ENCODE results near the gene SLCO2B1.

The SLCO2B1 gene

DNA sequence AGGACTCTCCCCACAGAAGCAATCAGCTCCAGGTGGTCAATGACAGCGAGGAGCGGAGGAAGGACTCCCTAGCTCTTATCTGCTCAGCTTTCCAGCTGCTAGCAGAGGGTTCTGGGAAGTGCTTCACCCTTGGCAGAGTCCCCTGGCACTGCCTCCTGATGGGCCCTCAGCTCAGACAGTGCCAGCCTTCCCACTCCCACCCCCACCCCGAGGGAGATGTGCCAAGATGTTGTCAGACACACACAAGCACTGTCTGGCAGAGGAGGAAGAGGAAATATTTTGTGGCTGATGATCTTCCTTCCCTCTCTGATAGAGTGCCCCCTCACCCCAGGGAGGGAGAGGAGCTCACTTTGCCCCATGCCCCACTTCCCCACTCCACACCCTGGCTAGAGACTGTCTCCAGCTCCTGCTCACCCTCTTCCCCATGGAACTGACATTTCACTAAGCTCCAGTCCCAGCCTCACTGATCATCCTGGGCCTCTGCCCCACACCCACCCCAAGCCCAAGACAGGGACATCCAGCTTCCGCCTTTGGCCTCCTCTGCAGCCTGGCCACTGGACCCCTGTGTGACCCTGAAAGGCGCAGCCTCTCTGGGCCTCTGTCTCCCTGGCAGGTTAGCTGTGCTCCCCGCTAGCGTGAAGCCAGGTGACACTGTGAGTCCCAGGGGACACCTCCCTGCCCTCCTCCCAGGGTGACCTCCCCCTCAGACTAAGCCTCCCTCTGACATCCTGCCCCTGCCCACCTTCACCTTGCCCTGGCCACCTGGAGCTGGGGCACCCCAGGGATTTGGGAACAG is 44.5 kb downstream of the SLCO2B1 start:
- DNase-seq = no peak

DNA sequence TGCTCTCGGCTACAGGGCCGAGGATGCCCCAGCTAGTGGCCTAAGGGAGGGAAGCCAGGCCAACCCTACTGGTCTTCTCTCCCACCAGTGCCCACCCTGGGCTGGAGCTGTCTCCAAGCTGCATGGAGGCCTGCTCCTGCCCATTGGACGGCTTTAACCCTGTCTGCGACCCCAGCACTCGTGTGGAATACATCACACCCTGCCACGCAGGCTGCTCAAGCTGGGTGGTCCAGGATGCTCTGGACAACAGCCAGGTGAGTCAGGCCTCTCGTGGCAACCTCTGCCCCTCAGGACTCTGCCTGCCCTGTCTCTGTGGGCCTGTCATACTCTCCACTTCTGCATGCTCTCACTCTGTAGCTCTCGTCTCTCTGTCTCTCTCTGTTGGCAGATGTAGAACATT is 45.5 kb downstream of the SLCO2B1 start:
- no peak for DNase-seq

DNA sequence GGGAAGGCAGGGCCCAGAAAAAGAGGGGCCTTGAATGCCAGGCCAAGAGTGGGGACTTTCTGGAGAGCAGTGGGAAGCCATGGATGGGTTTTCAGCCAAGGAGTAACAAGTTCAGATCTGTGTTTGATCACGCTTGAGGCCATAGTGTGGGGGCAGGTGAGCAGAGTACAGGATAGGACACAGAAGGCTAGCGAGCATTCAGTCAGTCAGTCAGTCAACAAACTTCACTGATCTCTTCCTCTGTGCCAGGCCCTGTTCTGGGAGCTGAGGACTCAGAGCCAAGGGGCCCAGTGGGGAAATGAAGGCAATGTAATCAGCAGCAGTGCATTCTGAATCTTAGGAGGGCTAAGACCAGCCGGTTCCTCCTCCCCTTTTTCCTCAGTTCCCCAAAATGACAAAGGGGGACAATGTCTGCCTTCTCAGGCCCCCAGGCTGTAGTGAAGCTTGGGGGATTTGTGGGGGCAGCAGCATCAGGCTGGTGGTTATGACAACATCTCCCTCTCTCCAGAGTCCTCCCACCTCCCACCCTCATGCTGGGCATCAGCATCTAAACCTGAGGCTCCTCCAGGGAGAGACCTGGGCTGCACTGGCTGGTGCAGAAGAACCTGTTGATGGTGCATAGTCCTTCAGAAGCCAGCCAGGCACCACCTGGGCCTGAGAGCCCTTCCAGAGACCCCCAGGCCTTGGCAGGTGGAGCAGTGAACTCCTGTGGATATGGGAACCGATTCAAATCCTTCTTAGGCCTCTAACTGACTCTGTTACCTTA is 46.8 kb downstream of the SLCO2B1 start:
- DNase-seq = no peak

GRCh38 chr11:75198278-75198973 is 47.5 kb downstream of the SLCO2B1 start:
- no peak for DNase-seq

DNA sequence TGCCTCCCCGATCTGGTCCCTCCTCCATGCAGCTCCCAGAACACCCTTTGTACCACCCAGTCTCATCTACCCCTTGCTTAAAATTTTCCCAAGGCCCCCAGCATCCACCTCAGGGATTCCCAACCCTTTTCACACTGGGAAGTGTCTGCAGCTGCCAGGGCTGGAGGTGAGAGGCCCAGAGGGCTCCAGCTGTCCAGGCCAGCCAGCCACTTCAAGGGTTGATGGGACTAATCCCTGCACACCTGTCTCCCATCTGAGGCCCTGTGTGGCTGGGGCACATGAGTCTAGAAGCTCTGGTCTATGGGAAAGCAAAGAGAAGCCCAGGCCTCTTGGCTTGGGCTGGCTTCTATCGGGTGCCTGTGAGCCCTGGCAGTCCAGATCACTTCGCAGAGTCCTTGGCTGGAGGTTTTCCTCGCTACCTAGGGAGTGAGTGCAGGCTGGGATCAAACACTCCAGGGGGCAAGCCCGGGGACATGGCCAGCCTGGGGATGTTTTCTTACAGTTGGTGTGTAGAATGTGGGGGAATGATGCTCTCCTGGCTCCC is 48.6 kb downstream of the SLCO2B1 start:
- no peak for DNase-seq

GRCh38 chr11:75200051-75200450 is 49.1 kb downstream of the SLCO2B1 start:
- DNase-seq = no peak

GRCh38 chr11:75200531-75200930 is 49.6 kb downstream of the SLCO2B1 start:
- DNase-seq = no peak

GRCh38 chr11:75201771-75202170 is 50.9 kb downstream of the SLCO2B1 start:
- DNase-seq = no peak

- DNase-seq = no peak
Observed at GRCh38 chr11:75202195-75202594, 51.3 kb downstream of the SLCO2B1 start.

- no peak for DNase-seq
Observed at GRCh38 chr11:75203138-75203537, 52.2 kb downstream of the SLCO2B1 start.

DNA sequence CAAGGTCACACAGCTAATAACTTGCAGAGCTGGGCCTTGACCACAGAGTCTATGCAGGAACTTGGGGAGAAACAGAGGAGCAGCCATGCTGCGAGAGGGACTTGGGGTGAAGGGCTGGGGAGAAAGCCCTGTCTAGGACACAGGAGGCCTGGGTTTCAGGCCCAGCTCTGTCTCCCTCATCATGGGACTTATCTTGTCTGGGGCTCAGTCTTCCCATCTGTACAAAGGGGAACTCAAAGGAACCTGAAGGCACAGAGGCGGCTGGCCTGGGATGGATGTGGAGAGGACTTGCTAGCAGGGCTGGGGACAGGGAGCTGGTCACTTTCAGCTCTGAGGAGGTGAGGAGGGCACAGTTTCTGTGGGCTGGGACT is 52.7 kb downstream of the SLCO2B1 start:
- DNase-seq = no peak

DNA sequence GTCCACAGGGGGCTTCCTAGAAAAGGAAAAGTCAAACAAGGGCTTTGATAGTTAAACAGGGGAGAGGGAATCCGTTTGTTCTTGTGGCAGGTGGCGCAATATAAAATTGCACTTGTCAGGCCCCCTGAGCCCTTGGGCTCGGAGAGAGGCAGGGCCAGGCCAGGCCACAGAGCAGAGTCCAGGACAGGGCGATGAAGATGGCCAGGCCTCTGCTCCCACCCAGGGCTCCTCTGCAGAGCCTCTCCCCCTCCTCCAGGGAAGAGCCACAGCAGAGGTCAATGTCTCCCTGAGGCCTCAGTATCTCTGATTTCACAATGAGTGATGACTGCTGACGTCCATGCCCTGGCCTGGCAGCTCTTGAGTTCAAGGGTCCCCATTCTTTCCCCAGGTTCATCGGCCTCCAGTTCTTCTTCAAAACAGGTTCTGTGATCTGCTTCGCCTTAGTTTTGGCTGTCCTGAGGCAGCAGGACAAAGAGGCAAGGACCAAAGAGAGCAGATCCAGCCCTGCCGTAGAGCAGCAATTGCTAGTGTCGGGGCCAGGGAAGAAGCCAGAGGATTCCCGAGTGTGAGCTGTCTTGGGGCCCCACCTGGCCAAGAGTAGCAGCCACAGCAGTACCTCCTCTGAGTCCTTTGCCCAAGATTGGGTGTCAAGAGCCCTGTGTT is 53.2 kb downstream of the SLCO2B1 start:
- no peak for DNase-seq

GRCh38 chr11:75204685-75205563 is 54.0 kb downstream of the SLCO2B1 start:
- peak; percentile 72 for DNase-seq

- no peak for DNase-seq
Observed at GRCh38 chr11:75205564-75206020, 54.7 kb downstream of the SLCO2B1 start.

- no peak for DNase-seq
Observed at GRCh38 chr11:75208446-75208845, 57.5 kb downstream of the SLCO2B1 start.

- no peak for DNase-seq
Observed at GRCh38 chr11:75212411-75212810, 61.5 kb downstream of the SLCO2B1 start.

DNA sequence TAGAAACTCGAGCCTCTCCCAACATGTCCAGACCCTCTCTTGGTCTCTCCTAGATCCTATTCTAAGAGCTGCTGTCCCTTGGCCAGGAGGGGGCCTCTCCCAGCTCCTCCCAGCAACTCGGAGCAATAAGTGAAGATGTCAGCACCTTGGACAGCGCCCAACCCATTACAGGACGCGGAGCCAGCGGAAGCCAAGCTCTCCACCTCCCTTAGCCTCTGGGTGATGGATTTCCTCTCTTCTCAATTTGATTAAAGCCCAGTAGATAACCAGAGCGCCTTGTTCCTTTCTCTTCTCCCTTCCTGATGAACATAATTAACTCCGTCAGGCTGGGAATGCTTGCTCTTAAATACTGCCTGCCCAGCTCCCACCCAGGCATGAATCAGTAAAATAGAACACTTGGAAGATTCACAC is 63.5 kb downstream of the SLCO2B1 start:
- peak; percentile 53 for DNase-seq

GRCh38 chr11:75214843-75215242 is 63.9 kb downstream of the SLCO2B1 start:
- no peak for DNase-seq

DNA sequence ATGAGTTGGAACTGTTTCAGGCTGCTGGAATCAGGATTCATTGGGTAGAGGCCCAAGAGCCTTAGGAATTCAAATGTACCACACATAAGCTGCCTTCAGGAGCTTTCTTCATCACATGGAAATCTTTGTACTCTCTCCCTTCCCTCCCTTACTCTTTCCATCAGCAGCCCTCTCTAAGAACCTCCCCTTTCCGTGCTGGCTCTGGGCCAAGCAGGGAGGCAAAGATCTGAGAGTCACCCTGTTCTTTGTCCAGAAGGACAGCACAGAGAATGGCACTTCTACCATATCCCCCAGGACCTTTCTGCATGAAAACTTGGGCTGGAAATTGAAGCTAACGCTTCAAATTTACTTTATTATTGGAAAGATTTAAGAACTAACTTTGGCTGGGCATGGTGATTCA is 69.0 kb downstream of the SLCO2B1 start:
- DNase-seq = no peak

DNA sequence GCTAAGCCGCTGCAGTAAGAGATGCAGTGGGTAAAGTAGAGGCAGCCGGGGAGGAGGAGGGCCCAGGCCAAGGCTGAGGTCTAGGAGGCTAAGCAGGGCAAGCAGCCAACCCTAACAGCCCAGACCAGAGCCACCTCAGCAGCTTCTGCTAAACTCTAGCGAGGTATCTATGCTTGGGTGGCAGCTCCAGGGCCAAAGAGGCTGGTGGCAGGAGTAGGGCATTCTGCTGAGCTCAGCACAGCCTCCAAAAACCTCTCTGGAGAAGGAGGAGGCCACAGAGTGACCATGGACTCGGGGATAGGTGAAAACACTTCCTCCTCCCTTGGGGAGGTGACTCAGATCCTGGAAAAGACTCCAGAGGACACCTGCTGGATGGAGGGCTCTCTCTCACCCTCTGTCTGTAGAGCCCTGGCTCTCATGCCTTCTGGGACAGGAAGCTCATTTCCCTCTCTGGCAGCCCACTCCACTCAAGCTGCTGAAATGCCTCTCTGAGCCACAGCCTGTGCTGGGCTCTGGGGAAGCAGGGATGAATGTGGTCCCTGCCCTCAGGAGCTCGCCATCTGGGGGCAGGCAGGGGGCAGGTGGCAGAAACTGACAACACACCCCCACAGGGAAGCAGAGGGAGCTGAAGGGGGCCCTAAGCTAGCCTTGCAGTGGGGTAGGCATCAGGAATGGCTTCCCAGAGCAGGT is 73.2 kb downstream of the SLCO2B1 start:
- no peak for DNase-seq

- no peak for DNase-seq
Observed at GRCh38 chr11:75225794-75226193, 74.9 kb downstream of the SLCO2B1 start.
